B cell (primary cell): ENCODE measurements around the gene SCYL3. TPM values are rescaled to one million over a fixed set of nuclear protein-coding genes. Genes with fewer than 3 reads are reported as not detected.

ENCODE experiments used
- ATAC-seq: fragments of 200-7000 bp; cut with Tn5 transposase; one replicate; pipeline ENCODE4 v1.10.0; 2021; ENCODE audit warnings: low read depth, mild to moderate bottlenecking, moderate number of reproducible peaks, moderate library complexity
- CTCF ChIA-PET: fragments of 350-600 bp; sonication (Branson Sonifier 250); formaldehyde crosslinking; loops from one replicate; lab custom pipeline; 2021; ENCODE audit warnings: antibody characterized with exemption, inconsistent platforms; lab: Charles Lee
- POLR2A ChIA-PET: fragments of 350-600 bp; sonication (Branson Sonifier 250); formaldehyde crosslinking; loops from one replicate; lab custom pipeline; 2021; ENCODE audit warnings: antibody characterized with exemption; lab: Charles Lee
- DNase-seq: peaks from one replicate; pipeline ENCODE4 v3.0.0; 2013
- H2AFZ ChIP-seq: 2 replicates; pipeline ENCODE4 v1.6.1; 2012; ENCODE audit warnings: mild to moderate bottlenecking, low read depth, low read length; ENCODE audit not compliant: insufficient read depth, poor library complexity, severe bottlenecking
- H3K27ac ChIP-seq, 2 donors: 1 replicate in 1 of 2; 2 replicates in 1 of 2; pipeline ENCODE4 v1.5.1; 2012 to 2013; ENCODE audit warnings: low read length in 2 of 2, mild to moderate bottlenecking in 2 of 2, moderate library complexity in 1 of 2
- H3K27me3 ChIP-seq, 4 experiments: fragments of 200-600 bp in 1 of 4; sonication (generic) in 1 of 4; replicated peaks in 1 of 4; 1 replicate in 2 of 4; 2 replicates in 2 of 4; pipeline versions ENCODE4 v1.6.1 to v1.7.0; 2013 to 2016; ENCODE audit warnings: low read length in 3 of 4, mild to moderate bottlenecking in 2 of 4, mixed read lengths in 1 of 4, moderate library complexity in 1 of 4; ENCODE audit not compliant: insufficient read depth in 4 of 4, control insufficient read depth in 3 of 4; ENCODE audit errors: control extremely low read depth in 1 of 4
- H3K36me3 ChIP-seq, 2 experiments: replicated peaks in 1 of 2; 1 replicate in 1 of 2; 2 replicates in 1 of 2; pipeline versions ENCODE4 v1.6.1 to v1.7.1; 2013; ENCODE audit warnings: low read length in 1 of 2; ENCODE audit not compliant: insufficient read depth in 2 of 2, control insufficient read depth in 1 of 2; ENCODE audit errors: control extremely low read depth in 1 of 2, extremely low read depth in 1 of 2
- H3K4me1 ChIP-seq, 2 donors: fragments of 200-600 bp in 1 of 2; sonication (generic) in 1 of 2; 1 replicate in 1 of 2; 2 replicates in 1 of 2; pipeline versions ENCODE4 v1.5.1 to v1.6.1; 2013 to 2017; ENCODE audit warnings: low read length in 2 of 2; ENCODE audit not compliant: control insufficient read depth in 2 of 2, insufficient read depth in 2 of 2
- H3K4me2 ChIP-seq: replicated peaks from 2 replicates; pipeline ENCODE3; 2012; ENCODE audit warnings: mild to moderate bottlenecking, low read depth, low read length; ENCODE audit not compliant: poor library complexity, severe bottlenecking
- H3K4me3 ChIP-seq, 5 experiments: fragments of 200-600 bp in 1 of 5; sonication (generic) in 1 of 5; 1 replicate in 3 of 5; 2 replicates in 2 of 5; pipeline versions ENCODE4 v1.5.1 to v1.7.0; 2011 to 2016; ENCODE audit warnings: low read length in 4 of 5, mild to moderate bottlenecking in 4 of 5, low read depth in 2 of 5, control low read depth in 1 of 5, moderate library complexity in 1 of 5; ENCODE audit not compliant: insufficient read depth in 1 of 5; ENCODE audit errors: control extremely low read depth in 1 of 5, extremely low read depth in 1 of 5
- H3K79me2 ChIP-seq: fragments of 200-600 bp; sonication (generic); one replicate; pipeline ENCODE4 v1.6.0; 2016; ENCODE audit warnings: low read length; ENCODE audit not compliant: control insufficient read depth, insufficient read depth
- H3K9ac ChIP-seq: fragments of 200-600 bp; sonication (generic); 2 replicates; pipeline ENCODE4 v1.6.1; 2017; ENCODE audit warnings: mild to moderate bottlenecking, low read length, moderate library complexity
- H3K9me3 ChIP-seq, 3 donors: one replicate each; pipeline versions ENCODE4 v1.6.1 to v1.7.1; 2013; ENCODE audit warnings: low read length in 2 of 3; ENCODE audit not compliant: control insufficient read depth in 2 of 3, insufficient read depth in 1 of 3; ENCODE audit errors: control extremely low read depth in 1 of 3
- H4K20me1 ChIP-seq: 2 replicates; pipeline ENCODE4 v1.6.0; 2012; ENCODE audit warnings: mild to moderate bottlenecking, low read length; ENCODE audit not compliant: insufficient read depth, control insufficient read depth, poor library complexity, severe bottlenecking
- H3K27ac Mint-ChIP-seq: one replicate; pipeline ENCODE4 v1.8.0; 2021; ENCODE audit warnings: mixed read lengths
- H3K27me3 Mint-ChIP-seq: one replicate; pipeline ENCODE4 v1.8.0; 2021; ENCODE audit warnings: mixed read lengths
- H3K4me1 Mint-ChIP-seq: one replicate; pipeline ENCODE4 v1.8.0; 2021; ENCODE audit warnings: mixed read lengths
- H3K4me3 Mint-ChIP-seq: one replicate; pipeline ENCODE4 v1.8.0; 2021; ENCODE audit warnings: mixed read lengths
- H3K9me3 Mint-ChIP-seq: one replicate; pipeline ENCODE4 v1.8.0; 2022; ENCODE audit warnings: mixed read lengths; ENCODE audit not compliant: insufficient read depth
- CTCF ChIP-seq: fragments of 200-600 bp; IDR thresholded peaks from one replicate; pipeline ENCODE4 v1.8.0; 2022; ENCODE audit warnings: antibody characterized with exemption, mild to moderate bottlenecking
- EZH2 ChIP-seq: IDR thresholded peaks from 2 replicates; pipeline ENCODE4 v1.6.1; 2012; ENCODE audit warnings: borderline replicate concordance, low read depth, mild to moderate bottlenecking, moderate library complexity, low read length; ENCODE audit not compliant: insufficient read depth, poor library complexity, severe bottlenecking
- WGBS: methylation state at CpG from one replicate; pipeline ENCODE4 v1.1.5; 2013; ENCODE audit warnings: missing lambda C conversion rate; ENCODE audit not compliant: insufficient coverage; 5-methylcytosine and 5-hydroxymethylcytosine counted together
- intact Hi-C: fragments of 100-400 bp; cut with micrococcal nuclease; formaldehyde crosslinking; loops from one replicate; pipeline ENCODE4 v1.10.0; 2022
- polyA plus RNA-seq: library from polyadenylated mRNA; depleted of rRNA; stranded (reverse); fragments of >200 nt; gene quantifications from 2 replicates; pipeline ENCODE4 v1.2.3, GENCODE V29; 2012
- total RNA-seq, 2 donors: library from RNA; stranded (reverse); fragments of 120-200 nt in 1 of 2; gene quantifications; 1 replicate in 1 of 2; 2 replicates in 1 of 2; pipeline versions ENCODE4 v1.2.3 to v1.2.4, GENCODE V29; 2013 to 2022

SCYL3 gene
- total and polyA plus RNA-seq, 2 donors (not counting 1 experiment from before 2014, with no cell fraction given) = 14.2 to 18.4 TPM

- peaks cover 16% of the 10 kb centered on the region for H3K4me1 Mint-ChIP-seq
- H3K9me3 ChIP-seq = no peaks in the 10 kb centered on the region
- TF ChIP-seq EZH2 = no peak
- TF ChIP-seq CTCF = no peak
- peaks cover 0 to 4% of the 10 kb centered on the region in 2 donors for H3K4me1 ChIP-seq
- H2AFZ ChIP-seq = no peak overlapping the region
- POLR2A ChIA-PET = no interaction called here
- H3K27ac Mint-ChIP-seq = no peak overlapping the region
- DNase-seq = no peak
- no peaks in the 10 kb centered on the region for H4K20me1 ChIP-seq
- no peak overlapping the region for H3K9ac ChIP-seq
- H3K79me2 ChIP-seq = no peaks in the 10 kb centered on the region
- H3K4me2 ChIP-seq = no peak overlapping the region
- no peaks in the 10 kb centered on the region for H3K9me3 Mint-ChIP-seq
- no peaks in the 10 kb centered on the region for H3K27me3 ChIP-seq
- no CpG with 5 or more reads among the region's 4 CpGs for WGBS
- no peaks in the 10 kb centered on the region for H3K27me3 Mint-ChIP-seq
- peaks cover 35 to 76% of the 10 kb centered on the region in 2 experiments for H3K36me3 ChIP-seq
- intact Hi-C loops = no loop called here
- ATAC-seq = no peak
- CTCF ChIA-PET = interaction anchor here (0.6 kb wide), 1 partner anchor 511 kb away, joined by 3 read pairs; no protein-coding TSS in a partner anchor
- H3K4me3 Mint-ChIP-seq = no peak overlapping the region
- H3K27ac ChIP-seq = no peak overlapping the region
- no peak overlapping the region for H3K4me3 ChIP-seq
These were observed 34.7 kb downstream of the SCYL3 start for GRCh38 chr1:169859001-169859400.

DNA sequence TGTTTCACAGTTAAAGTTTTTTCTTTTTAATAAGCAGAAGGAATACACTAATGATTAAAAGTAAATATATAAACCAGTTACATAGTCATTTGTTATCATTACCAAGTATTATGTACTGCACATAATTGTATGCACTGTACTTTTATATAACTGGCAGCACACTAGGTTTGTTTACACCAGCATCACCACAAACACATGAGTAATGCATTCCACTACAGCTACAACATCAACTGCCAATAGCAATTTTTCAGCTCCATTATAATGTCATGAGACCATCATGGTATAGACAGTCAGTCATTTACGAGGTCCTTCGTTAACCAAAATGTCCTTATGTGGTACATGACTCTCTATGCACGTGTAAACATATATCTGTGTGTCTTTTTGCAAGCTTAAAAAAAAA lies 35.2 kb downstream of the SCYL3 start:
- Histone ChIP-seq H3K36me3 (peaks cover 33 to 75% of the 10 kb centered on the region in 2 experiments), H3K9ac (no peak overlapping the region), H3K9me3 (no peaks in the 10 kb centered on the region), H4K20me1 (no peaks in the 10 kb centered on the region), H3K4me1 (peaks cover 0 to 4% of the 10 kb centered on the region in 2 donors), H3K79me2 (no peaks in the 10 kb centered on the region), H2AFZ (no peak overlapping the region), H3K27ac (no peak overlapping the region), H3K4me3 (no peak overlapping the region), H3K27me3 (no peaks in the 10 kb centered on the region), H3K4me2 (no peak overlapping the region)
- no peak overlapping the region for H3K4me3 Mint-ChIP-seq
- DNase-seq (no peak), ATAC-seq (no peak)
- ChIA-PET CTCF (interaction anchor here (0.6 kb wide), 1 partner anchor 510 kb away, joined by 3 read pairs; no protein-coding TSS in a partner anchor), POLR2A (no interaction called here)
- H3K9me3 Mint-ChIP-seq = no peaks in the 10 kb centered on the region
- peaks cover 16% of the 10 kb centered on the region for H3K4me1 Mint-ChIP-seq
- H3K27ac Mint-ChIP-seq = no peak overlapping the region
- no peak for TF ChIP-seq EZH2
- no peak for TF ChIP-seq CTCF
- WGBS = no CpG with 5 or more reads among the region's 3 CpGs
- H3K27me3 Mint-ChIP-seq = no peaks in the 10 kb centered on the region
- intact Hi-C loops = no loop called here
